ENCODE measurements around the gene PARP16. TPM values are rescaled to one million over a fixed set of nuclear protein-coding genes. Genes with fewer than 3 reads are reported as not detected.
"Not testable (repeated sequence)": the region's sequence is repeated elsewhere in the genome, so short reads cannot be mapped to it uniquely, and the experiment has no call there.

Gene PARP16
- total and polyA plus RNA-seq, 2 donors (not counting 1 experiment from before 2014, with no cell fraction given), result 3.6 to 4.9 TPM

DNA sequence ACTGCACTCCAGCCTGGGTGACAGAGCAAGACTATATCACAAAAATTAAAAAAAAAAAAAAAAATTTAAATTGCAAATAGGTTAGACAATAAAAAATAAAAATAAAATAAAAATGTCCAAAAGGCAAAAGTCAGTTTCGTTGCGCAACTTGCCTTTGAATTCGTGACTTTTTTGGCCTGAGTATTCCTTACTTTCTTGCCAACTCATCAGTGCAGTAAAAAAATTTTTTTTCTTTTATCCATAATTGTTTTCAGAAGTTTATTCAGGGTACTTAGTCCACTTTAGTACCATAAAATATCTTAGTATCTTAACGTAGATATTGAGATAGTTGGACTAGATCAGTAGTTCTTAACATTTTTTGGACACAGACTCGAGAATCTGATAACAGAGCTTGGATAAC, 53.0 kb downstream of the PARP16 start:
- Histone ChIP-seq H3K4me1 (ENCODE audit: control insufficient read depth, extremely low read depth, insufficient read depth, low read length) (no peaks in the 10 kb centered on the region), H4K20me1 (ENCODE audit: control insufficient read depth, extremely low read depth, insufficient read depth, low read length) (no peaks in the 10 kb centered on the region), H3K27ac (ENCODE audit: insufficient read depth, low read length) (no peak overlapping the region), H2AFZ (ENCODE audit: low read length) (no peak overlapping the region), H3K36me3 (ENCODE audit: control insufficient read depth, insufficient read depth, low read length) (no peaks in the 10 kb centered on the region), H3K9ac (ENCODE audit: insufficient read depth, low read length) (no peak overlapping the region), H3K9me3 (ENCODE audit: control insufficient read depth, insufficient read depth, low read depth, low read length) (no peaks in the 10 kb centered on the region), H3K79me2 (ENCODE audit: control insufficient read depth, insufficient read depth, low read length) (no peaks in the 10 kb centered on the region), H3K27me3 (ENCODE audit: control insufficient read depth, insufficient read depth, low read length) (no peaks in the 10 kb centered on the region), H3K4me2 (ENCODE audit: extremely low read depth, insufficient read depth, low read length) (no peak overlapping the region), H3K4me3 (replicated peaks in 1 of 4; ENCODE audit: control extremely low read depth in 1 of 4, insufficient read depth in 1 of 4, low read depth in 3 of 4, low read length in 4 of 4) (no peak overlapping the region)
- no peak for DNase-seq (ENCODE audit: low read depth in 2 of 2)
- TF ChIP-seq EZH2 (IDR thresholded peaks at IDR 0.05; ENCODE audit: low read length, missing control alignments), result no peak
- TF ChIP-seq CTCF (conservative IDR thresholded peaks at IDR 0.05 in 1 of 2, IDR thresholded peaks at IDR 0.05 in 1 of 2; ENCODE audit: low read depth in 1 of 2, low read length in 2 of 2), result no peak

- Histone ChIP-seq H3K9me3 (ENCODE audit: control insufficient read depth, insufficient read depth, low read depth, low read length) (no peaks in the 10 kb centered on the region), H3K27ac (ENCODE audit: insufficient read depth, low read length) (no peak overlapping the region), H3K27me3 (ENCODE audit: control insufficient read depth, insufficient read depth, low read length) (no peaks in the 10 kb centered on the region), H3K4me1 (ENCODE audit: control insufficient read depth, extremely low read depth, insufficient read depth, low read length) (no peaks in the 10 kb centered on the region), H2AFZ (ENCODE audit: low read length) (no peak overlapping the region), H4K20me1 (ENCODE audit: control insufficient read depth, extremely low read depth, insufficient read depth, low read length) (no peaks in the 10 kb centered on the region), H3K36me3 (ENCODE audit: control insufficient read depth, insufficient read depth, low read length) (no peaks in the 10 kb centered on the region), H3K9ac (ENCODE audit: insufficient read depth, low read length) (no peak overlapping the region), H3K4me3 (replicated peaks in 1 of 4; ENCODE audit: control extremely low read depth in 1 of 4, insufficient read depth in 1 of 4, low read depth in 3 of 4, low read length in 4 of 4) (no peak overlapping the region), H3K79me2 (ENCODE audit: control insufficient read depth, insufficient read depth, low read length) (no peaks in the 10 kb centered on the region), H3K4me2 (ENCODE audit: extremely low read depth, insufficient read depth, low read length) (no peak overlapping the region)
- no peak for DNase-seq (ENCODE audit: low read depth in 2 of 2)
- TF ChIP-seq CTCF (conservative IDR thresholded peaks at IDR 0.05 in 1 of 2, IDR thresholded peaks at IDR 0.05 in 1 of 2; ENCODE audit: low read depth in 1 of 2, low read length in 2 of 2) (no peak), EZH2 (IDR thresholded peaks at IDR 0.05; ENCODE audit: low read length, missing control alignments) (no peak)
These were observed 54.2 kb downstream of the PARP16 start for GRCh38 chr15:65232520-65232919.

DNA sequence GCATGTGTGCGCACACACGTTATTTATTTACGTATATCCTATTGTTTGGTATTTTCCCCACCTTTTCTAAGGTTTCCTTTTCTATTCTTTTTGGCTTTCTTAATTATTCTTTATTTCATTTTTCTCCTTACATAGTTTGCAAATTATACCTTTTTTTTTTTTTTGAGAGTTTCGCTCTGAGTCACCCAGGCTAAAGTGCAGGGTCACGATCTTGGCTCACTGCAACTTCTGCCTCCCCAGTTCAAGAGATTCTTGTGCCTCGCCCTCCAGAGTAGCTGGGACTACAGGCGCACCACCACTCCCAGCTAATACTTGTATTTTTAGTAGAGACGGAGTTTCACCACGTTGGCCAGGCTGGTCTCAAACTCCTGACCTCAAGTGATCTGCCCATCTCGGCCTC, 55.4 kb downstream of the PARP16 start:
- H3K4me1 ChIP-seq (ENCODE audit: control insufficient read depth, extremely low read depth, insufficient read depth, low read length), result no peaks in the 10 kb centered on the region
- no peak overlapping the region for H3K4me3 ChIP-seq (replicated peaks in 1 of 4; ENCODE audit: control extremely low read depth in 1 of 4, insufficient read depth in 1 of 4, low read depth in 3 of 4, low read length in 4 of 4)
- no peak for TF ChIP-seq EZH2 (IDR thresholded peaks at IDR 0.05; ENCODE audit: low read length, missing control alignments)
- TF ChIP-seq CTCF (conservative IDR thresholded peaks at IDR 0.05 in 1 of 2, IDR thresholded peaks at IDR 0.05 in 1 of 2; ENCODE audit: low read depth in 1 of 2, low read length in 2 of 2), result no peak
- H4K20me1 ChIP-seq (ENCODE audit: control insufficient read depth, extremely low read depth, insufficient read depth, low read length), result no peaks in the 10 kb centered on the region
- H3K36me3 ChIP-seq (ENCODE audit: control insufficient read depth, insufficient read depth, low read length), result no peaks in the 10 kb centered on the region
- H2AFZ ChIP-seq (ENCODE audit: low read length), result no peak overlapping the region
- no peak overlapping the region for H3K9ac ChIP-seq (ENCODE audit: insufficient read depth, low read length)
- H3K27ac ChIP-seq (ENCODE audit: insufficient read depth, low read length), result no peak overlapping the region
- H3K27me3 ChIP-seq (ENCODE audit: control insufficient read depth, insufficient read depth, low read length), result no peaks in the 10 kb centered on the region
- no peak for DNase-seq (ENCODE audit: low read depth in 2 of 2)
- H3K9me3 ChIP-seq (ENCODE audit: control insufficient read depth, insufficient read depth, low read depth, low read length), result no peaks in the 10 kb centered on the region
- H3K4me2 ChIP-seq (ENCODE audit: extremely low read depth, insufficient read depth, low read length), result no peak overlapping the region
- no peaks in the 10 kb centered on the region for H3K79me2 ChIP-seq (ENCODE audit: control insufficient read depth, insufficient read depth, low read length)

DNA sequence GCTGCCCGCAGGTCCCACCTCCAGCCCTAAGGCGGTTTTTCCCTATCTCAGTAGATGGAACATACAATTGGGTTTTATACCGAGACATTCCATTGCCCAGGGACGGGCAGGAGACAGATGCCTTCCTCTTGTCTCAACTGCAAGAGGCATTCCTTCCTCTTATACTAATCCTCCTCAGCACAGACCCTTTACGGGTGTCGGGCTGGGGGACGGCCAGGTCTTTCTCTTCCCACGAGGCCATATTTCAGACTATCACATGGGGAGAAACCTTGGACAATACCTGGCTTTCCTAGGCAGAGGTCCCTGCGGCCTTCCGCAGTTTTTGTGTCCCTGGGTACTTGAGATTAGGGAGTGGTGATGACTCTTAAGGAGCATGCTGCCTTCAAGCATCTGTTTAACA, 59.8 kb downstream of the PARP16 start:
- not testable (repeated sequence) for H3K9ac ChIP-seq (ENCODE audit: insufficient read depth, low read length); H3K27ac ChIP-seq (ENCODE audit: insufficient read depth, low read length); H3K4me1 ChIP-seq (ENCODE audit: control insufficient read depth, extremely low read depth, insufficient read depth, low read length); H3K27me3 ChIP-seq (ENCODE audit: control insufficient read depth, insufficient read depth, low read length); H3K4me3 ChIP-seq (replicated peaks in 1 of 4; ENCODE audit: control extremely low read depth in 1 of 4, insufficient read depth in 1 of 4, low read depth in 3 of 4, low read length in 4 of 4); DNase-seq (ENCODE audit: low read depth in 2 of 2); H4K20me1 ChIP-seq (ENCODE audit: control insufficient read depth, extremely low read depth, insufficient read depth, low read length); H3K36me3 ChIP-seq (ENCODE audit: control insufficient read depth, insufficient read depth, low read length); H3K79me2 ChIP-seq (ENCODE audit: control insufficient read depth, insufficient read depth, low read length); H2AFZ ChIP-seq (ENCODE audit: low read length); H3K9me3 ChIP-seq (ENCODE audit: control insufficient read depth, insufficient read depth, low read depth, low read length); H3K4me2 ChIP-seq (ENCODE audit: extremely low read depth, insufficient read depth, low read length)

Measured in fibroblast of lung (primary cell).